ENCODE data around the gene HOOK2. TPM values are rescaled to one million over a fixed set of nuclear protein-coding genes. Genes with fewer than 3 reads are reported as not detected.

Gene HOOK2
- total and polyA plus RNA-seq, 2 of the 13 experiments (the other 11 are each of a cell fraction or from before 2014, with no cell fraction given) = 9.2 to 12.9 TPM

GRCh38 chr19:12782424-12783290, 7.3 kb upstream of the HOOK2 start (continued):
- TF ChIP-seq MNT (IDR thresholded peaks at IDR 0.05) = no peak
- TF ChIP-seq SIX4 (CRISPR knock-in tag; IDR thresholded peaks at IDR 0.05) = no peak
- peak; percentile 23; the same call in 1 of the 2 replicates for TF ChIP-seq ZNF563 (CRISPR knock-in tag; IDR thresholded peaks at IDR 0.05)
- TF ChIP-seq CENPX (CRISPR knock-in tag; IDR thresholded peaks at IDR 0.05) = no peak
- no peak for TF ChIP-seq JUN (CRISPR knock-in tag; IDR thresholded peaks at IDR 0.05)
- TF ChIP-seq FOXM1 (CRISPR knock-in tag; IDR thresholded peaks at IDR 0.05) = no peak
- TF ChIP-seq RXRA (CRISPR knock-in tag; IDR thresholded peaks at IDR 0.05) = 0 out of 2 replicates have a peak, but pooled peaks have one; percentile 22
- no peak for TF ChIP-seq PRMT3 (CRISPR knock-in tag; IDR thresholded peaks at IDR 0.05; ENCODE audit: borderline replicate concordance, low read depth)
- no peak for TF ChIP-seq ZNF512 (CRISPR knock-in tag; IDR thresholded peaks at IDR 0.05)
- TF ChIP-seq PATZ1 (CRISPR knock-in tag; IDR thresholded peaks at IDR 0.05) = peak; percentile 92
- TF ChIP-seq ZNF501 (CRISPR knock-in tag; IDR thresholded peaks at IDR 0.05) = 0 out of 2 replicates have a peak, but pooled peaks have one; percentile 12
- no peak for TF ChIP-seq PCBP1 (IDR thresholded peaks at IDR 0.05; ENCODE audit: borderline replicate concordance, low read depth, low read length)
- TF ChIP-seq ZBTB38 (CRISPR knock-in tag; IDR thresholded peaks at IDR 0.05) = 0 out of 2 replicates have a peak, but pooled peaks have one; percentile 53
- no peak for TF ChIP-seq ZNF224 (CRISPR knock-in tag; IDR thresholded peaks at IDR 0.05)
- no peak for TF ChIP-seq MTF2 (CRISPR knock-in tag; IDR thresholded peaks at IDR 0.05; ENCODE audit: borderline replicate concordance)
- TF ChIP-seq KLF15 (CRISPR knock-in tag; IDR thresholded peaks at IDR 0.05; ENCODE audit: borderline replicate concordance) = no peak
- peak; percentile 72; the same call in 1 of the 2 replicates for TF ChIP-seq EEA1 (CRISPR knock-in tag; IDR thresholded peaks at IDR 0.05; ENCODE audit: borderline replicate concordance)
- TF ChIP-seq SNAI1 (CRISPR knock-in tag; IDR thresholded peaks at IDR 0.05; ENCODE audit: borderline replicate concordance) = no peak
- TF ChIP-seq ZNF230 (CRISPR knock-in tag; IDR thresholded peaks at IDR 0.05) = no peak
- no peak for TF ChIP-seq MXD4 (CRISPR knock-in tag; IDR thresholded peaks at IDR 0.05)
- no peak for TF ChIP-seq MEIS1 (CRISPR knock-in tag; IDR thresholded peaks at IDR 0.05; ENCODE audit: borderline replicate concordance)
- TF ChIP-seq ZNF564 (CRISPR knock-in tag; IDR thresholded peaks at IDR 0.05) = no peak
- TF ChIP-seq ZNF713 (CRISPR knock-in tag; IDR thresholded peaks at IDR 0.05) = no peak; the same call in 1 of the 2 replicates
- no peak for TF ChIP-seq ETS1 (CRISPR knock-in tag; IDR thresholded peaks at IDR 0.05)

Data from HepG2 (cell line).